ENCODE data around the gene CD82.
A peak's percentile ranks its signal among the peaks of the same experiment; 100 is the strongest.

Gene CD82

DNA sequence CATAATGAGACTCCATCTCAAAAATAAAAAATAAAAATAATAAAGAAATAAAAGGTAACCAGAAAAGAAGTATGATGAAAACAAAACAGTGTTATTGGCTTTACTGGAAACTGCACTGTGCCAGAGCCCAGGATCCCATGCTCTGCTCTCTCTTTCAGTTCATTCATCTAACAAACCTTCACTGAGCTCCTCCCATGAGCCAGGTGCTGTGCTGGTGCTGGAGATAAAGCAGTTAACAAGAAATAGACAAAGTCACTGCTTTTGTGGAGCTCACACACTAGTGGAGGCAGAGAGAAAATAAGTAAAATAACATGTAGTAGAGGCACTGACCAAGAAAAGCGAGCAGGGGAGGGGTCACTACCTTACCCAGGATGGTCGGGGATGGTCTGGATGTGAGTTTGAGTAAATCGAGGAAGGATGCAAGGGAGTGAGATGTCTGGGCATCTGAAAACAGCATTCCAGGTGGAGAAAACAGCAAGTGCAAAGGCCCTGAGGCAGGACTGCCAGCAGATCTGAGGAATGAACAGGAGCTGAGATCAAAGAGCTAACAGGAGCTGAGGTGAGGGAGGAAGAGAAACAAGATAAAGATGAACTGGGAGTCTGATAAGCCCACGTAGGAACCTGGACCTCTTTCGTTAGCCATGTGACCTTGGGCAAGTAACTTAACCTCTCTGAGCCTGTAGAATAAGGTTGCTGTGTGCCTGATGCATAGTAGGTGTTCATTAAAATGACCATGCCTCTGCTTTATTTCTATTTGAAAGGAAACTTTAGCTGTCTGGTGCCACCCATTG, 31.3 kb upstream of the CD82 start:
- Histone ChIP-seq H3K23ac (ENCODE audit: low read depth, low read length, poor library complexity) (no peak overlapping the region), H3K14ac (ENCODE audit: low read length) (no peak overlapping the region), H2BK120ac (ENCODE audit: low read depth, low read length) (no peak overlapping the region), H3K18ac (ENCODE audit: low read length) (no peak overlapping the region), H3K27me3 (ENCODE audit: control insufficient read depth in 3 of 3, insufficient read depth in 3 of 3, low read depth in 1 of 3, low read length in 3 of 3) (no peaks in the 10 kb centered on the region), H4K91ac (ENCODE audit: low read depth, low read length, poor library complexity) (no peak overlapping the region), H2BK12ac (ENCODE audit: low read length) (no peak overlapping the region), H3K79me1 (ENCODE audit: low read depth, low read length) (no peaks in the 10 kb centered on the region), H3K4me1 (ENCODE audit: control insufficient read depth in 2 of 2, insufficient read depth in 1 of 2, low read depth in 1 of 2, low read length in 2 of 2) (no peaks in the 10 kb centered on the region), H2BK15ac (ENCODE audit: low read length) (no peak overlapping the region), H3K9me3 (replicated peaks in 1 of 2; ENCODE audit: control insufficient read depth in 2 of 2, insufficient read depth in 1 of 2, low read depth in 1 of 2, low read length in 2 of 2) (no peaks in the 10 kb centered on the region), H2BK5ac (ENCODE audit: low read length) (no peak overlapping the region), H3K4me2 (ENCODE audit: insufficient read depth, low read length, poor library complexity, severe bottlenecking) (no peak overlapping the region), H3K9ac (ENCODE audit: low read depth, low read length, poor library complexity) (no peak overlapping the region), H4K8ac (ENCODE audit: low read depth, low read length) (no peak overlapping the region), H3K27ac (replicated peaks; ENCODE audit: low read length) (no peak overlapping the region), H2AFZ (ENCODE audit: low read length) (no peak overlapping the region), H3K4me3 (ENCODE audit: low read length in 2 of 2) (no peak overlapping the region), H2AK5ac (ENCODE audit: low read depth, low read length) (no peak overlapping the region), H3K4ac (ENCODE audit: low read length) (no peak overlapping the region), H3K36me3 (replicated peaks in 1 of 2; ENCODE audit: control insufficient read depth in 2 of 2, insufficient read depth in 2 of 2, low read length in 2 of 2) (no peaks in the 10 kb centered on the region)
- DNase-seq (ENCODE audit: low spot score) = no peak
- WGBS, 2 donors (ENCODE audit: extremely low coverage in 2 of 2, insufficient read length in 2 of 2, insufficient replicate concordance in 1 of 2) = no CpG with 5 or more reads among the region's 5 CpGs

DNA sequence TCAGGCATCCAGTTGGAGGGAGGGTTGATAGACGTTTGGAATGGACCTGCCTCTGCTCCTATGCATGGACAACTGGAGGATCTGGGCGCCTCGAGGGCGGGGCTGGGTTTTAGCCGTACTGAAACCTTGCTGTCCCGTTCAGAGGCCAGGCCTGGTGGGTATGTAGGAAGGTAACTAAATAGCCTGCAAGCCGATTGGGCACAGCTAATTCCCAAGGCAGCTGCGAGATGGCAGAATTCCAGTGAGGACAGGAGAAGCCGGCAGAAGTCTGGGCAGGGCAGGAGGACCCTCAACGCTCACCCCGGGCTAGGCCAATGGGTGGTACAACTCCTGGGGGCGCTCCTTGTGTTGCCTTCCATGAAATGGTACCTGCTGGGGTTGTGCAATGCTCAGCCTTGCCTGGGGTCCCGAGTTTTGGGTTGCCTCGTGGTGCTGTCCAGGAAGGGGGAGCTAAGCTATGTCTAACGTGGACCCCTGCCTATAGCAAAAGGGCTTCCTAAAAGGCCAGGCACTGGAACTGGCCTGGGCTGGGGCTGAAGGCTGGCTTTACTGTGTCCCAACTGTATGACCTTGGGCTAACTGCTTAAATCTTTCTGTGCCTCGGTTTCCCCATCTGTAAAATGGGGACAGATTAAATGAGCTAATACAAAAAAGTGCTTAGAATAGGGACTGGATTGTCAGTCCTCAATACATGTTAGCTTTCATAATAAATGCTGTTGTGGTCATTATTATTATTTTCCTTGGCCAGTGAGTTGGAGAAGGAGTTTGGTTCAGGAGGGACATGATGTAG, 30.1 kb upstream of the CD82 start:
- H3K4me1 ChIP-seq (ENCODE audit: control insufficient read depth in 2 of 2, insufficient read depth in 1 of 2, low read depth in 1 of 2, low read length in 2 of 2) = peaks cover 0 to 7% of the 10 kb centered on the region in 2 donors
- H2AFZ ChIP-seq (ENCODE audit: low read length) = no peak overlapping the region
- no peak overlapping the region for H4K91ac ChIP-seq (ENCODE audit: low read depth, low read length, poor library complexity)
- no peak overlapping the region for H3K4me3 ChIP-seq (ENCODE audit: low read length in 2 of 2)
- H3K18ac ChIP-seq (ENCODE audit: low read length) = peak overlapping the region; percentile 62
- no peak overlapping the region for H2BK5ac ChIP-seq (ENCODE audit: low read length)
- no peak overlapping the region for H2AK5ac ChIP-seq (ENCODE audit: low read depth, low read length)
- peak overlapping the region; percentile 37 for H2BK15ac ChIP-seq (ENCODE audit: low read length)
- H3K27me3 ChIP-seq (ENCODE audit: control insufficient read depth in 3 of 3, insufficient read depth in 3 of 3, low read depth in 1 of 3, low read length in 3 of 3) = no peaks in the 10 kb centered on the region
- no peak for DNase-seq (ENCODE audit: low spot score)
- no peak overlapping the region for H3K4me2 ChIP-seq (ENCODE audit: insufficient read depth, low read length, poor library complexity, severe bottlenecking)
- H3K4ac ChIP-seq (ENCODE audit: low read length) = no peak overlapping the region
- H3K36me3 ChIP-seq (replicated peaks in 1 of 2; ENCODE audit: control insufficient read depth in 2 of 2, insufficient read depth in 2 of 2, low read length in 2 of 2) = no peaks in the 10 kb centered on the region
- H3K23ac ChIP-seq (ENCODE audit: low read depth, low read length, poor library complexity) = no peak overlapping the region
- no peak overlapping the region for H2BK12ac ChIP-seq (ENCODE audit: low read length)
- no CpG with 5 or more reads among the region's 16 CpGs for WGBS, 2 donors (ENCODE audit: extremely low coverage in 2 of 2, insufficient read length in 2 of 2, insufficient replicate concordance in 1 of 2)
- H3K9me3 ChIP-seq (replicated peaks in 1 of 2; ENCODE audit: control insufficient read depth in 2 of 2, insufficient read depth in 1 of 2, low read depth in 1 of 2, low read length in 2 of 2) = no peaks in the 10 kb centered on the region
- H3K9ac ChIP-seq (ENCODE audit: low read depth, low read length, poor library complexity) = peak overlapping the region; percentile 24
- H3K79me1 ChIP-seq (ENCODE audit: low read depth, low read length) = no peaks in the 10 kb centered on the region
- H4K8ac ChIP-seq (ENCODE audit: low read depth, low read length) = no peak overlapping the region
- no peak overlapping the region for H3K14ac ChIP-seq (ENCODE audit: low read length)
- no peak overlapping the region for H3K27ac ChIP-seq (replicated peaks; ENCODE audit: low read length)
- H2BK120ac ChIP-seq (ENCODE audit: low read depth, low read length) = no peak overlapping the region

DNA sequence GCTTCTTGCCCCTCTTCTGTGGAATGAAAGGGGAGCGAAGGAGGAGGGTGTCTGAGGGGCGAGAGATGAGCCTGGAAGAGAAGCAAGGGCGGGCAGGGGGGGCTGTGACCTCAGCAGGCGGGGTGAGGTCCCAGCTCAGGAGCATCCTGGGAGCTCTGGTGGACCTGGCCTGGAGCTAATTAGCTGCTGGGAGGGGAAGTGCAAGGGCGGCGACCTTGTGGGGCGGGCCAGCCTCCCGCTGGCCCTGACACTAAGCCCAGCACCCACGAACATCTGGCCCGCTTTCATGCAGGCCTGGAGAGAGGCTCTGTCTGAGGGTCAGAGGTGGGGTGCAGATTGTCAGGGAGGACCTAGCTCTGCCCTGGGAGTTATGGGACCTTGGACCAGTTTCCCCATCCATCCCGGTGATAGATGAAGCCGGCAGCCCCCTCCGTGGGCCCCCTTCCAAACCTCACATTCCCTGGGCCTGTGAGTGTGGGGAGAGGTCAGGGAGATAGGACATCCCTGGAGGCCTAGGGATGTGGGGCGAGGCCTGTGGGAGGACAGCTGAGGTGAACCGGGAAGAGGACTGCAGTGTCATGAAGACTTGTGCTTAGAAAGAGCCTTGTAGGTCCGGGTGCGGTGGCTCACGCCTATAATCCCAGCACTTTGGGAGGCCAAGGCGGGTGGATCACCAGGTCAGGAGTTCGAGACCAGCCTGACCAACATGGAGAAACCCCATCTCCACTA, 28.5 kb upstream of the CD82 start:
- H3K14ac ChIP-seq (ENCODE audit: low read length) = no peak overlapping the region
- no peak for DNase-seq (ENCODE audit: low spot score)
- no peak overlapping the region for H4K8ac ChIP-seq (ENCODE audit: low read depth, low read length)
- peaks cover 0 to 7% of the 10 kb centered on the region in 2 donors for H3K4me1 ChIP-seq (ENCODE audit: control insufficient read depth in 2 of 2, insufficient read depth in 1 of 2, low read depth in 1 of 2, low read length in 2 of 2)
- no peak overlapping the region for H3K18ac ChIP-seq (ENCODE audit: low read length)
- no peak overlapping the region for H3K9ac ChIP-seq (ENCODE audit: low read depth, low read length, poor library complexity)
- no peaks in the 10 kb centered on the region for H3K27me3 ChIP-seq (ENCODE audit: control insufficient read depth in 3 of 3, insufficient read depth in 3 of 3, low read depth in 1 of 3, low read length in 3 of 3)
- H3K23ac ChIP-seq (ENCODE audit: low read depth, low read length, poor library complexity) = no peak overlapping the region
- no peaks in the 10 kb centered on the region for H3K36me3 ChIP-seq (replicated peaks in 1 of 2; ENCODE audit: control insufficient read depth in 2 of 2, insufficient read depth in 2 of 2, low read length in 2 of 2)
- no CpG with 5 or more reads among the region's 20 CpGs for WGBS, 2 donors (ENCODE audit: extremely low coverage in 2 of 2, insufficient read length in 2 of 2, insufficient replicate concordance in 1 of 2)
- H3K27ac ChIP-seq (replicated peaks; ENCODE audit: low read length) = no peak overlapping the region
- H3K4me3 ChIP-seq (ENCODE audit: low read length in 2 of 2) = no peak overlapping the region
- peak overlapping the region; percentile 23 for H2BK15ac ChIP-seq (ENCODE audit: low read length)
- no peak overlapping the region for H2BK12ac ChIP-seq (ENCODE audit: low read length)
- no peak overlapping the region for H2AFZ ChIP-seq (ENCODE audit: low read length)
- no peak overlapping the region for H4K91ac ChIP-seq (ENCODE audit: low read depth, low read length, poor library complexity)
- no peak overlapping the region for H2BK120ac ChIP-seq (ENCODE audit: low read depth, low read length)
- H3K9me3 ChIP-seq (replicated peaks in 1 of 2; ENCODE audit: control insufficient read depth in 2 of 2, insufficient read depth in 1 of 2, low read depth in 1 of 2, low read length in 2 of 2) = no peaks in the 10 kb centered on the region
- H2BK5ac ChIP-seq (ENCODE audit: low read length) = no peak overlapping the region
- peak overlapping the region; percentile 13 for H2AK5ac ChIP-seq (ENCODE audit: low read depth, low read length)
- H3K4me2 ChIP-seq (ENCODE audit: insufficient read depth, low read length, poor library complexity, severe bottlenecking) = no peak overlapping the region
- H3K79me1 ChIP-seq (ENCODE audit: low read depth, low read length) = no peaks in the 10 kb centered on the region
- H3K4ac ChIP-seq (ENCODE audit: low read length) = no peak overlapping the region

DNA sequence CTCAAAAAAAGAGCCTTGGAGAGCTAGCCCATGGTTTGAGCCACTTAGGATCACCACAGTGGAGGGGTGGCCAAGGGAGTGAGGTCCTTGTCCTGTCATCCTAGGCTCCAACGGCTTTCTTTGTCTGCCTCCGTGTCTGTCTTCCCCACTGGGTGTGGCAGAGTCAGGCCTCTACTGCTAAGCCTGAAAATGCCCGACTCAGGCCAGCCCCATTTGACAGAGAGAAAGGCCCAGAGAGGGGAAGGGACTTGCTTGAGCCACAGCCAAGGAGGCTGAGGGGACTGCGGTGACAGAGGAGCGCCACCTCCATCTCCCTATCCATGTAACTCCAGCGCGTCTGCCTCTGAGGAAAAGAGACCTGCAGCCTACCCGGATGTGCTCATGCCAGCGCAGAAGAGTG, 27.8 kb upstream of the CD82 start:
- no peak overlapping the region for H3K27ac ChIP-seq (replicated peaks; ENCODE audit: low read length)
- H3K9me3 ChIP-seq (replicated peaks in 1 of 2; ENCODE audit: control insufficient read depth in 2 of 2, insufficient read depth in 1 of 2, low read depth in 1 of 2, low read length in 2 of 2) = no peaks in the 10 kb centered on the region
- H3K23ac ChIP-seq (ENCODE audit: low read depth, low read length, poor library complexity) = no peak overlapping the region
- H3K9ac ChIP-seq (ENCODE audit: low read depth, low read length, poor library complexity) = no peak overlapping the region
- no peak for DNase-seq (ENCODE audit: low spot score)
- no peak overlapping the region for H2BK120ac ChIP-seq (ENCODE audit: low read depth, low read length)
- no peak overlapping the region for H4K91ac ChIP-seq (ENCODE audit: low read depth, low read length, poor library complexity)
- no peak overlapping the region for H3K4ac ChIP-seq (ENCODE audit: low read length)
- no peak overlapping the region for H2BK15ac ChIP-seq (ENCODE audit: low read length)
- H4K8ac ChIP-seq (ENCODE audit: low read depth, low read length) = no peak overlapping the region
- no peaks in the 10 kb centered on the region for H3K79me1 ChIP-seq (ENCODE audit: low read depth, low read length)
- peak overlapping the region; percentile 5 for H3K18ac ChIP-seq (ENCODE audit: low read length)
- no peak overlapping the region for H3K4me3 ChIP-seq (ENCODE audit: low read length in 2 of 2)
- H3K27me3 ChIP-seq (ENCODE audit: control insufficient read depth in 3 of 3, insufficient read depth in 3 of 3, low read depth in 1 of 3, low read length in 3 of 3) = no peaks in the 10 kb centered on the region
- no peak overlapping the region for H2BK12ac ChIP-seq (ENCODE audit: low read length)
- no peak overlapping the region for H2AK5ac ChIP-seq (ENCODE audit: low read depth, low read length)
- H3K36me3 ChIP-seq (replicated peaks in 1 of 2; ENCODE audit: control insufficient read depth in 2 of 2, insufficient read depth in 2 of 2, low read length in 2 of 2) = no peaks in the 10 kb centered on the region
- H2BK5ac ChIP-seq (ENCODE audit: low read length) = no peak overlapping the region
- H3K4me2 ChIP-seq (ENCODE audit: insufficient read depth, low read length, poor library complexity, severe bottlenecking) = no peak overlapping the region
- no CpG with 5 or more reads among the region's 9 CpGs for whole genome bisulfite sequencing, 2 donors (ENCODE audit: extremely low coverage in 2 of 2, insufficient read length in 2 of 2, insufficient replicate concordance in 1 of 2)
- H3K4me1 ChIP-seq (ENCODE audit: control insufficient read depth in 2 of 2, insufficient read depth in 1 of 2, low read depth in 1 of 2, low read length in 2 of 2) = peaks cover 0 to 7% of the 10 kb centered on the region in 2 donors
- no peak overlapping the region for H3K14ac ChIP-seq (ENCODE audit: low read length)
- H2AFZ ChIP-seq (ENCODE audit: low read length) = no peak overlapping the region
